Activated T-cell treated with anti-CD3 and anti-CD28 coated beads for 1 hour (primary cell): ENCODE data around the gene PPP2R3A.
"Not testable (repeated sequence)": the region's sequence is repeated elsewhere in the genome, so short reads cannot be mapped to it uniquely, and the experiment has no call there.

ENCODE experiments used
- DNase-seq: peaks from one replicate; pipeline ENCODE4 v3.0.0-alpha.2; 2020; ENCODE audit warnings: low read depth

Gene PPP2R3A

GRCh38 chr3:135965506-135966270 is at the start of gene PPP2R3A:
PPP2R3A (plus strand) TSS chr3:135965728; CDS start chr3:136001499, 35,771 bp downstream.
- DNase-seq, result peak; percentile 46

GRCh38 chr3:135916310-135916709 is 49.2 kb upstream of the PPP2R3A start:
- no peak for DNase-seq

- DNase-seq, result no peak
Observed at GRCh38 chr3:135917076-135917475, 48.5 kb upstream of the PPP2R3A start.

GRCh38 chr3:135917927-135918597 is 47.5 kb upstream of the PPP2R3A start:
- DNase-seq, result no peak

GRCh38 chr3:135918600-135918999 is 46.9 kb upstream of the PPP2R3A start:
- DNase-seq, result no peak

GRCh38 chr3:135920275-135920674 is 45.3 kb upstream of the PPP2R3A start:
- DNase-seq, result no peak

GRCh38 chr3:135922903-135923250 is 42.7 kb upstream of the PPP2R3A start:
- DNase-seq, result no peak

- DNase-seq, result no peak
Observed at GRCh38 chr3:135924506-135924905, 41.0 kb upstream of the PPP2R3A start.

GRCh38 chr3:135926664-135927063 is 38.9 kb upstream of the PPP2R3A start:
- no peak for DNase-seq

GRCh38 chr3:135927155-135927554 is 38.4 kb upstream of the PPP2R3A start:
- DNase-seq, result no peak

GRCh38 chr3:135929670-135930069 is 35.9 kb upstream of the PPP2R3A start:
- DNase-seq, result no peak

- no peak for DNase-seq
Observed at GRCh38 chr3:135930255-135930654, 35.3 kb upstream of the PPP2R3A start.

- DNase-seq, result not testable (repeated sequence)
Observed at GRCh38 chr3:135935171-135935570, 30.4 kb upstream of the PPP2R3A start.

GRCh38 chr3:135937766-135938165 is 27.8 kb upstream of the PPP2R3A start:
- not testable (repeated sequence) for DNase-seq

- no peak for DNase-seq
Observed at GRCh38 chr3:135944831-135945230, 20.7 kb upstream of the PPP2R3A start.

- no peak for DNase-seq
Observed at GRCh38 chr3:135950941-135951340, 14.6 kb upstream of the PPP2R3A start.

GRCh38 chr3:135964160-135964955 is 1.2 kb upstream of the PPP2R3A start:
- no peak for DNase-seq

GRCh38 chr3:135965129-135965505 is 411 bp upstream of the PPP2R3A start:
- no peak for DNase-seq

- DNase-seq, result peak; percentile 0
Observed at GRCh38 chr3:135966271-135966961, 888 bp downstream of the PPP2R3A start.

GRCh38 chr3:135966962-135967274 is 1.4 kb downstream of the PPP2R3A start:
- no peak for DNase-seq

GRCh38 chr3:135967867-135968266 is 2.3 kb downstream of the PPP2R3A start:
- no peak for DNase-seq

GRCh38 chr3:135970506-135971116 is 5.1 kb downstream of the PPP2R3A start:
- DNase-seq, result no peak
